CD14-positive monocyte (primary cell): ENCODE measurements around the gene GPR156. TPM values are rescaled to one million over a fixed set of nuclear protein-coding genes. Genes with fewer than 3 reads are reported as not detected.

Experiments used
- DNase-seq, 3 donors: peaks; one replicate each; pipeline ENCODE4 v3.0.0-alpha.2; 2011 to 2022
- H2AFZ ChIP-seq: 2 replicates; pipeline ENCODE4 v1.6.0; 2012; ENCODE audit warnings: mild to moderate bottlenecking, low read depth, low read length, inconsistent platforms; ENCODE audit not compliant: insufficient read depth, poor library complexity, severe bottlenecking
- H3K27ac ChIP-seq, 2 donors: 1 replicate in 1 of 2; 2 replicates in 1 of 2; pipeline ENCODE4 v1.5.1; 2012 to 2013; ENCODE audit warnings: low read length in 2 of 2, control low read depth in 1 of 2, inconsistent platforms in 1 of 2, low read depth in 1 of 2, mild to moderate bottlenecking in 1 of 2
- H3K27me3 ChIP-seq, 2 donors: one replicate each; pipeline versions ENCODE4 v1.6.0 to v1.6.1; 2011 to 2013; ENCODE audit warnings: low read length in 2 of 2; ENCODE audit not compliant: control insufficient read depth in 2 of 2, insufficient read depth in 2 of 2
- H3K36me3 ChIP-seq, 2 donors: replicated peaks in 1 of 2; 1 replicate in 1 of 2; 2 replicates in 1 of 2; pipeline versions ENCODE4 v1.5.1 to v1.6.1; 2012 to 2013; ENCODE audit warnings: low read length in 2 of 2, control low read depth in 1 of 2, inconsistent platforms in 1 of 2, mild to moderate bottlenecking in 1 of 2; ENCODE audit not compliant: insufficient read depth in 2 of 2, control insufficient read depth in 1 of 2
- H3K4me1 ChIP-seq, 2 donors: 1 replicate in 1 of 2; 2 replicates in 1 of 2; pipeline versions ENCODE4 v1.5.1 to v1.6.1; 2012 to 2013; ENCODE audit warnings: low read length in 2 of 2, control low read depth in 1 of 2, inconsistent platforms in 1 of 2, mild to moderate bottlenecking in 1 of 2, moderate library complexity in 1 of 2; ENCODE audit not compliant: insufficient read depth in 2 of 2, control insufficient read depth in 1 of 2
- H3K4me2 ChIP-seq: replicated peaks from 2 replicates; pipeline ENCODE3; 2012; ENCODE audit warnings: low read length, moderate library complexity, mild to moderate bottlenecking; ENCODE audit not compliant: poor library complexity, severe bottlenecking; ENCODE audit errors: extremely low read depth
- H3K4me3 ChIP-seq, 3 experiments: fragments of 200-600 bp in 1 of 3; sonication (generic) in 1 of 3; replicated peaks in 1 of 3; 1 replicate in 2 of 3; 2 replicates in 1 of 3; pipeline ENCODE4 v1.5.1; 2011 to 2013; ENCODE audit warnings: low read length in 3 of 3, mild to moderate bottlenecking in 3 of 3, control low read depth in 2 of 3, low read depth in 2 of 3, inconsistent platforms in 1 of 3, moderate library complexity in 1 of 3
- H3K79me2 ChIP-seq: 2 replicates; pipeline ENCODE4 v1.6.0; 2012; ENCODE audit warnings: mild to moderate bottlenecking, control low read depth, inconsistent platforms, low read length, moderate library complexity; ENCODE audit not compliant: insufficient read depth
- H3K9ac ChIP-seq: 2 replicates; pipeline ENCODE4 v1.6.0; 2017; ENCODE audit warnings: low read length, mild to moderate bottlenecking; ENCODE audit not compliant: insufficient read depth, poor library complexity, severe bottlenecking
- H3K9me3 ChIP-seq, 2 donors: replicated peaks in 1 of 2; 1 replicate in 1 of 2; 2 replicates in 1 of 2; pipeline versions ENCODE4 v1.5.1 to v1.6.1; 2012 to 2013; ENCODE audit warnings: low read length in 2 of 2, control low read depth in 1 of 2; ENCODE audit not compliant: control insufficient read depth in 1 of 2, insufficient read depth in 1 of 2
- H4K20me1 ChIP-seq: 2 replicates; pipeline ENCODE4 v1.6.0; 2012; ENCODE audit warnings: mild to moderate bottlenecking, low read length, control low read depth, moderate library complexity; ENCODE audit not compliant: insufficient read depth
- H3K27ac Mint-ChIP-seq, 7 donors: one replicate each; pipeline ENCODE4 v1.8.0; 2020; ENCODE audit warnings: mild to moderate bottlenecking in 7 of 7, mixed read lengths in 7 of 7, moderate library complexity in 6 of 7, inconsistent platforms in 2 of 7
- H3K27me3 Mint-ChIP-seq, 3 donors: one replicate each; pipeline ENCODE4 v1.8.0; 2021 to 2022; ENCODE audit warnings: low read depth in 3 of 3, mild to moderate bottlenecking in 3 of 3, mixed read lengths in 3 of 3, moderate library complexity in 3 of 3, inconsistent platforms in 1 of 3
- H3K36me3 Mint-ChIP-seq, 2 donors: one replicate each; pipeline ENCODE4 v1.8.0; 2020; ENCODE audit warnings: mixed read lengths in 2 of 2, inconsistent platforms in 1 of 2, mild to moderate bottlenecking in 1 of 2
- H3K4me1 Mint-ChIP-seq: one replicate; pipeline ENCODE4 v1.8.0; 2020; ENCODE audit warnings: mild to moderate bottlenecking, mixed read lengths
- H3K4me3 Mint-ChIP-seq, 2 donors: one replicate each; pipeline ENCODE4 v1.8.0; 2020; ENCODE audit warnings: mild to moderate bottlenecking in 2 of 2, mixed read lengths in 2 of 2, moderate library complexity in 1 of 2
- H3K9me3 Mint-ChIP-seq, 7 donors: one replicate each; pipeline ENCODE4 v1.8.0; 2020 to 2022; ENCODE audit warnings: mixed read lengths in 7 of 7, mild to moderate bottlenecking in 6 of 7, moderate library complexity in 6 of 7, inconsistent platforms in 2 of 7
- WGBS: methylation state at CpG from one replicate; pipeline ENCODE4 v1.1.5; 2013; ENCODE audit warnings: missing lambda C conversion rate; ENCODE audit not compliant: insufficient coverage; 5-methylcytosine and 5-hydroxymethylcytosine counted together
- intact Hi-C, 2 donors: fragments of 100-400 bp; cut with micrococcal nuclease; formaldehyde crosslinking; loops; one replicate each; pipeline versions ENCODE4 v1.15.0 to v1.15.1; 2023
- polyA plus RNA-seq, 3 donors: library from polyadenylated mRNA; depleted of rRNA in 1 of 3; unstranded in 2 of 3; stranded (reverse) in 1 of 3; fragments of 300-500 nt in 2 of 3; fragments of >200 nt in 1 of 3; fragmentation: Illumina TruSeq in 2 of 3; gene quantifications; 1 replicate in 2 of 3; 2 replicates in 1 of 3; pipeline ENCODE4 v1.2.3, GENCODE V29; 2012 to 2021
- TF ChIP-seq, protein P1 (sequence below): fragments of 200-600 bp; IDR thresholded peaks from one replicate; pipeline ENCODE4 v1.8.0; 2022; ENCODE audit warnings: antibody characterized with exemption, mild to moderate bottlenecking

Gene GPR156
- polyA plus RNA-seq, 3 donors = not detected

DNA sequence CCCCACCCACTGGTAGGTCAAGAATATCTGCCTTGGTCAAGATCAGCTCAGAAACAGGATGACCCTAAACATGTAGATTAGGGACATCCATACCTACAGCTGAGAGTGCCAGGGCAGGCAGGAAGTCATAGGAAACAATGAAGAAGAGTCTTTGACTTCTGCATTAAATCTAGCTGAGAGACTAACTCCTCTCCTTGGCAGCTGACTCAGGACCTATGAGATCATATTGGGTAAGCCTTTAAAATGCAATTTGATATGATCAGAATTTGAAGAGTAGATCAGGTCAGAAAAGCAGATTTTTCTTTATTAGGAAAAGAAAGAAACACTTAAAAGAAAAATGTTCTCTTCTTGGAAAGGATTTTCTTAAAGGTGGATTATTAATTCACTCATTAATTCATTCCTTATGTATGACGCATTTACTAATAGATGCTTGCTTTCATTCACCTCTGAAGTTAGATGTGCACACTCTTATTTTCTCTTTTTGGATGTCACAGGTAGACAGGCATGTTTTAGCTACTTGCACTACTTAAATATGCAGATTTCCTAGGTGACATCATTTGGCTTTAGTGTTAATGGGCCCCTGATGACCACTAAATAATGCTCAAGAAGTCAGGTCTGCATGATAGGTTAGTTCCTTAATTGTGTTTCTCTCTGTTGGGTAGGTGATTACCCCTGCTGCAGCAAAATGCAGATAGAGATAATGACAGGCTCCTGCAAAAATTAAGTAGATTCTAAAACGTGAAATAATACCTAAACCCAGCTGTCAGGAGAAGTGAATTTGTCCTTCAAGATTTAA lies 155.1 kb downstream of the GPR156 start:
- Mint-ChIP-seq H3K27ac (no peak overlapping the region), H3K4me3 (no peak overlapping the region), H3K36me3 (no peaks in the 10 kb centered on the region), H3K4me1 (no peaks in the 10 kb centered on the region), H3K9me3 (peaks cover 0 to 5% (median 0%) of the 10 kb centered on the region in 7 donors), H3K27me3 (no peaks in the 10 kb centered on the region)
- no peak overlapping the region for H3K9ac ChIP-seq
- no peak overlapping the region for H3K4me3 ChIP-seq
- WGBS = 80% methylated on average over 1 of the region's 2 CpGs
- TF ChIP-seq, protein P1, sequence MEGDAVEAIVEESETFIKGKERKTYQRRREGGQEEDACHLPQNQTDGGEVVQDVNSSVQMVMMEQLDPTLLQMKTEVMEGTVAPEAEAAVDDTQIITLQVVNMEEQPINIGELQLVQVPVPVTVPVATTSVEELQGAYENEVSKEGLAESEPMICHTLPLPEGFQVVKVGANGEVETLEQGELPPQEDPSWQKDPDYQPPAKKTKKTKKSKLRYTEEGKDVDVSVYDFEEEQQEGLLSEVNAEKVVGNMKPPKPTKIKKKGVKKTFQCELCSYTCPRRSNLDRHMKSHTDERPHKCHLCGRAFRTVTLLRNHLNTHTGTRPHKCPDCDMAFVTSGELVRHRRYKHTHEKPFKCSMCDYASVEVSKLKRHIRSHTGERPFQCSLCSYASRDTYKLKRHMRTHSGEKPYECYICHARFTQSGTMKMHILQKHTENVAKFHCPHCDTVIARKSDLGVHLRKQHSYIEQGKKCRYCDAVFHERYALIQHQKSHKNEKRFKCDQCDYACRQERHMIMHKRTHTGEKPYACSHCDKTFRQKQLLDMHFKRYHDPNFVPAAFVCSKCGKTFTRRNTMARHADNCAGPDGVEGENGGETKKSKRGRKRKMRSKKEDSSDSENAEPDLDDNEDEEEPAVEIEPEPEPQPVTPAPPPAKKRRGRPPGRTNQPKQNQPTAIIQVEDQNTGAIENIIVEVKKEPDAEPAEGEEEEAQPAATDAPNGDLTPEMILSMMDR = no peak
- no peaks in the 10 kb centered on the region for H3K36me3 ChIP-seq
- H4K20me1 ChIP-seq = no peaks in the 10 kb centered on the region
- no peaks in the 10 kb centered on the region for H3K79me2 ChIP-seq
- no peak overlapping the region for H2AFZ ChIP-seq
- no peaks in the 10 kb centered on the region for H3K4me1 ChIP-seq
- H3K9me3 ChIP-seq = no peaks in the 10 kb centered on the region
- H3K4me2 ChIP-seq = no peak overlapping the region
- H3K27me3 ChIP-seq = no peaks in the 10 kb centered on the region
- no peak for DNase-seq
- no peak overlapping the region for H3K27ac ChIP-seq
- intact Hi-C loops = no loop called here

GRCh38 chr3:120129051-120129450 lies 156.0 kb downstream of the GPR156 start:
- Mint-ChIP-seq H3K9me3 (peaks cover 0 to 5% (median 0%) of the 10 kb centered on the region in 7 donors), H3K27me3 (no peaks in the 10 kb centered on the region), H3K36me3 (no peaks in the 10 kb centered on the region), H3K4me1 (no peaks in the 10 kb centered on the region), H3K27ac (no peak overlapping the region), H3K4me3 (no peak overlapping the region)
- H3K27ac ChIP-seq = no peak overlapping the region
- no peaks in the 10 kb centered on the region for H3K36me3 ChIP-seq
- H3K79me2 ChIP-seq = no peaks in the 10 kb centered on the region
- TF ChIP-seq, protein P1 = no peak
- intact Hi-C loops = no loop called here
- H3K9me3 ChIP-seq = no peaks in the 10 kb centered on the region
- no peaks in the 10 kb centered on the region for H3K27me3 ChIP-seq
- no peak overlapping the region for H3K4me3 ChIP-seq
- H4K20me1 ChIP-seq = no peaks in the 10 kb centered on the region
- no peak overlapping the region for H3K9ac ChIP-seq
- no peak for DNase-seq
- WGBS = 90% methylated on average over 1 of the region's 1 CpG
- H3K4me2 ChIP-seq = no peak overlapping the region
- H2AFZ ChIP-seq = no peak overlapping the region
- no peaks in the 10 kb centered on the region for H3K4me1 ChIP-seq
